Activated B cell treated with CpG ODN at 0.5 μM for 24 hours (primary cell): ENCODE data around the gene RAB24. TPM values are rescaled to one million over a fixed set of nuclear protein-coding genes. Genes with fewer than 3 reads are reported as not detected.
"Not testable (repeated sequence)": the region's sequence is repeated elsewhere in the genome, so short reads cannot be mapped to it uniquely, and the experiment has no call there.

ENCODE experiments used
- ATAC-seq: fragments of 200-7000 bp; cut with Tn5 transposase; one replicate; pipeline ENCODE4 v1.10.0; 2021; ENCODE audit warnings: low read depth, mild to moderate bottlenecking, moderate library complexity
- CTCF ChIA-PET: fragments of 350-600 bp; sonication (Branson Sonifier 250); formaldehyde crosslinking; loops from one replicate; lab custom pipeline; 2021; ENCODE audit warnings: antibody characterized with exemption; lab: Charles Lee
- POLR2A ChIA-PET: fragments of 350-600 bp; sonication (Branson Sonifier 250); formaldehyde crosslinking; loops from one replicate; lab custom pipeline; 2021; ENCODE audit warnings: antibody characterized with exemption; lab: Charles Lee
- DNase-seq: peaks from one replicate; pipeline ENCODE4 v3.0.0; 2022
- H3K27ac Mint-ChIP-seq: one replicate; pipeline ENCODE4 v1.8.0; 2020; ENCODE audit warnings: mixed read lengths
- H3K27me3 Mint-ChIP-seq: one replicate; pipeline ENCODE4 v1.8.0; 2021; ENCODE audit warnings: mixed read lengths
- H3K36me3 Mint-ChIP-seq: one replicate; pipeline ENCODE4 v1.8.0; 2021; ENCODE audit warnings: low read depth, mixed read lengths
- H3K4me1 Mint-ChIP-seq: one replicate; pipeline ENCODE4 v1.8.0; 2021; ENCODE audit warnings: mixed read lengths
- H3K4me3 Mint-ChIP-seq: one replicate; pipeline ENCODE4 v1.8.0; 2020; ENCODE audit warnings: mild to moderate bottlenecking, mixed read lengths
- H3K9me3 Mint-ChIP-seq: one replicate; pipeline ENCODE4 v1.8.0; 2020; ENCODE audit warnings: mixed read lengths
- intact Hi-C: fragments of 100-400 bp; cut with micrococcal nuclease; formaldehyde crosslinking; loops from one replicate; pipeline ENCODE4 v1.15.1; 2024
- total RNA-seq: library from RNA; stranded (reverse); gene quantifications from 2 replicates; pipeline ENCODE4 v1.2.3, GENCODE V29; 2022
- TF ChIP-seq, protein P1 (sequence below): fragments of 200-600 bp; IDR thresholded peaks from one replicate; pipeline ENCODE4 v1.8.0; 2022; ENCODE audit warnings: antibody characterized with exemption, mild to moderate bottlenecking

The RAB24 gene
- total RNA-seq, 1 donor from 2014 or later = 35.6 TPM

- no peak for ATAC-seq
- Mint-ChIP-seq H3K4me1 (no peaks in the 10 kb centered on the region), H3K36me3 (peaks cover 84% of the 10 kb centered on the region), H3K27me3 (no peaks in the 10 kb centered on the region), H3K27ac (no peak overlapping the region), H3K4me3 (no peak overlapping the region), H3K9me3 (no peaks in the 10 kb centered on the region)
- CTCF ChIA-PET = no interaction called here
- intact Hi-C loops = no loop called here
- POLR2A ChIA-PET = no interaction called here
- DNase-seq = no peak
- TF ChIP-seq, protein P1, sequence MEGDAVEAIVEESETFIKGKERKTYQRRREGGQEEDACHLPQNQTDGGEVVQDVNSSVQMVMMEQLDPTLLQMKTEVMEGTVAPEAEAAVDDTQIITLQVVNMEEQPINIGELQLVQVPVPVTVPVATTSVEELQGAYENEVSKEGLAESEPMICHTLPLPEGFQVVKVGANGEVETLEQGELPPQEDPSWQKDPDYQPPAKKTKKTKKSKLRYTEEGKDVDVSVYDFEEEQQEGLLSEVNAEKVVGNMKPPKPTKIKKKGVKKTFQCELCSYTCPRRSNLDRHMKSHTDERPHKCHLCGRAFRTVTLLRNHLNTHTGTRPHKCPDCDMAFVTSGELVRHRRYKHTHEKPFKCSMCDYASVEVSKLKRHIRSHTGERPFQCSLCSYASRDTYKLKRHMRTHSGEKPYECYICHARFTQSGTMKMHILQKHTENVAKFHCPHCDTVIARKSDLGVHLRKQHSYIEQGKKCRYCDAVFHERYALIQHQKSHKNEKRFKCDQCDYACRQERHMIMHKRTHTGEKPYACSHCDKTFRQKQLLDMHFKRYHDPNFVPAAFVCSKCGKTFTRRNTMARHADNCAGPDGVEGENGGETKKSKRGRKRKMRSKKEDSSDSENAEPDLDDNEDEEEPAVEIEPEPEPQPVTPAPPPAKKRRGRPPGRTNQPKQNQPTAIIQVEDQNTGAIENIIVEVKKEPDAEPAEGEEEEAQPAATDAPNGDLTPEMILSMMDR = no peak
These were observed 42.6 kb downstream of the RAB24 start for GRCh38 chr5:177260961-177261360.

GRCh38 chr5:177258711-177259110, 44.8 kb downstream of the RAB24 start:
- H3K36me3 Mint-ChIP-seq = peaks cover 87% of the 10 kb centered on the region
- POLR2A ChIA-PET, H3K27me3 Mint-ChIP-seq, H3K27ac Mint-ChIP-seq, CTCF ChIA-PET, H3K9me3 Mint-ChIP-seq, ATAC-seq, H3K4me1 Mint-ChIP-seq, H3K4me3 Mint-ChIP-seq, DNase-seq: not testable (repeated sequence)
- intact Hi-C loops = loop anchor here (5.0 kb wide), 1 partner anchor 146 kb away; no protein-coding TSS in a partner anchor

DNA sequence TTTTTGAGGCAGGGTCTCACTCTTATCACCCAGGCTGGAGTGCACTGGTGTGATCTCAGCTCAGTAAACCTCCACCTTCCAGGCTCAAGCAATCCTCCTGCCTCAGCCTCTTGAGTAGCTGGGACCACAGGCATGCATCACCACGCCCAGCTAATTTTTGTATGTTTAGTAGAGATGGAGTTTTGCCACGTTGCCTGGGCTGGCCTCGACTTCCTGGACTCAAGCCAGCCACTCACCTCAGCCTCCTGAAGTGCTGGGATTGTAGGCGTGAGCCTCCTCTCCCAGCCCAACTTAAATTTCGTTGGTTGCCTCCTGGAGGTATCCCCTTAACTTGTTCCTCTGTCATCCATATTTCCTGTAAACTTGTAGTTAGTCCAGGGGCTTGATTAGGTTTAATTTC, 47.2 kb downstream of the RAB24 start:
- POLR2A ChIA-PET = no interaction called here
- CTCF ChIA-PET = no interaction called here

DNA sequence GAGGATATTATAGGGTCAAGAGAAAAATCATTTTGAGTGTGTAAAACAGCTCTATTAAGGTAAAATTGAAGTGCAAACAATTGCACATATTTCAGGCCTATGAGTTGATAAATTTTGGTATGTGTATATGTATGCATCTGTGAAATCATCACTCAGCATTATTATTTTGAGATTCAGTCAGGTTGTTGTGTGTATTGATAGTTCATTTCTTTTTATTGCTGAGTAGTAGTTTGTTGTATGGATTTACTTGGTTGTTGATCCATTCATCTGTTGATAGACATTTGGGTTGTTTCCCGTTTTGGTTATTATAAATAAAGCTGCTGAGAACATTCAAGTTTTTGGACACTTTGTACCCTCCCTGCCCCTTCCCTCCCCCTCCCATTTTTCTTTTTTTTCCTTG, 50.3 kb downstream of the RAB24 start:
- H3K4me3 Mint-ChIP-seq = no peak overlapping the region
- H3K4me1 Mint-ChIP-seq = no peaks in the 10 kb centered on the region
- POLR2A ChIA-PET = no interaction called here
- H3K27ac Mint-ChIP-seq = no peak overlapping the region
- intact Hi-C loops = no loop called here
- TF ChIP-seq, protein P1 = no peak
- H3K36me3 Mint-ChIP-seq = peaks cover 79% of the 10 kb centered on the region
- ATAC-seq = no peak
- no peaks in the 10 kb centered on the region for H3K27me3 Mint-ChIP-seq
- H3K9me3 Mint-ChIP-seq = no peaks in the 10 kb centered on the region
- no peak for DNase-seq
- CTCF ChIA-PET = no interaction called here

More for the DNA sequence above, 47.2 kb downstream of the RAB24 start:
- H3K4me3 Mint-ChIP-seq = no peak overlapping the region
- ATAC-seq (no peak), DNase-seq (no peak)
- intact Hi-C loops = loop anchor here (5.0 kb wide), 1 partner anchor 144 kb away; no protein-coding TSS in a partner anchor
- no peaks in the 10 kb centered on the region for H3K4me1 Mint-ChIP-seq
- no peaks in the 10 kb centered on the region for H3K9me3 Mint-ChIP-seq
- peaks cover 87% of the 10 kb centered on the region for H3K36me3 Mint-ChIP-seq
- no peaks in the 10 kb centered on the region for H3K27me3 Mint-ChIP-seq
- no peak overlapping the region for H3K27ac Mint-ChIP-seq
- TF ChIP-seq, protein P1 = no peak

Other genes starting within 250 kb of the RAB24 start
- 1.5 and 3.0 TPM in 2 replicates for gene FGFR4, start 216.8 kb downstream of the RAB24 start, total RNA-seq
- gene NSD1, start 169.9 kb downstream of the RAB24 start, total RNA-seq = 103 and 108 TPM in 2 replicates
- gene PRELID1, start 80 bp upstream of the RAB24 start, total RNA-seq = 141 and 160 TPM in 2 replicates
- 7.6 and 9.1 TPM in 2 replicates for gene MXD3, start 8.2 kb upstream of the RAB24 start, total RNA-seq
- gene LMAN2, start 47.9 kb upstream of the RAB24 start, total RNA-seq = 88.0 and 89.7 TPM in 2 replicates
- gene RGS14, start 54.2 kb upstream of the RAB24 start, total RNA-seq = 50.6 and 58.3 TPM in 2 replicates
- not detected in 2 replicates for gene SLC34A1, start 80.7 kb upstream of the RAB24 start, total RNA-seq
- gene PFN3, start 96.9 kb upstream of the RAB24 start, total RNA-seq = not detected in 2 replicates
- gene F12, start 105.8 kb upstream of the RAB24 start, total RNA-seq = 0.31 TPM in 1 of 2 replicates, not detected in the other
- 90.6 and 92.6 TPM in 2 replicates for gene GRK6, start 123.0 kb upstream of the RAB24 start, total RNA-seq
- 2.4 and 3.2 TPM in 2 replicates for gene PRR7, start 143.1 kb upstream of the RAB24 start, total RNA-seq
- gene DBN1, start 169.9 kb upstream of the RAB24 start, total RNA-seq = 2.0 and 3.9 TPM in 2 replicates
- 17.0 and 17.7 TPM in 2 replicates for gene PDLIM7, start 193.9 kb upstream of the RAB24 start, total RNA-seq
- 82.5 and 88.5 TPM in 2 replicates for gene DOK3, start 206.1 kb upstream of the RAB24 start, total RNA-seq
- 128 and 144 TPM in 2 replicates for gene DDX41, start 213.2 kb upstream of the RAB24 start, total RNA-seq